A673 (cell line): ENCODE data around the gene RAPGEF5. TPM values are rescaled to one million over a fixed set of nuclear protein-coding genes. Genes with fewer than 3 reads are reported as not detected.

Source experiments
- BruUV-seq: library from RNA; stranded (reverse); fragments of 400-500 nt; replicated peaks from 2 replicates; lab custom pipeline; 2021; lab: Mats Ljungman, UMichigan
- CTCF ChIA-PET: fragments of 300-600 bp; sonication (Branson Sonifier 250); formaldehyde crosslinking; loops from one replicate; lab custom pipeline; 2022; ENCODE audit warnings: antibody characterized with exemption; lab: Charles Lee
- POLR2A ChIA-PET: fragments of 300-600 bp; sonication (Branson Sonifier 250); formaldehyde crosslinking; loops from one replicate; lab custom pipeline; 2022; ENCODE audit warnings: antibody characterized with exemption; ENCODE audit not compliant: low non-redundant PET; lab: Charles Lee
- DNase-seq: peaks from one replicate; pipeline ENCODE4 v3.0.0-alpha.2; 2015; ENCODE audit warnings: low spot score
- H3K27ac ChIP-seq: fragments of 200-600 bp; sonication (generic); 2 replicates; pipeline ENCODE4 v1.5.1; 2016; ENCODE audit warnings: mixed run types, low read depth, mild to moderate bottlenecking, mixed read lengths, antibody characterized with exemption, low read length; ENCODE audit not compliant: poor library complexity, severe bottlenecking
- H3K27me3 ChIP-seq: fragments of 200-600 bp; sonication (generic); replicated peaks from 2 replicates; pipeline ENCODE4 v1.6.1; 2017; ENCODE audit warnings: mixed run types, low read depth, mild to moderate bottlenecking, mixed read lengths, antibody characterized with exemption, low read length; ENCODE audit not compliant: insufficient read depth, poor library complexity
- H3K36me3 ChIP-seq: fragments of 200-600 bp; sonication (generic); 2 replicates; pipeline ENCODE4 v1.6.1; 2016; ENCODE audit warnings: mixed run types, mild to moderate bottlenecking, mixed read lengths, antibody characterized with exemption, low read length; ENCODE audit not compliant: insufficient read depth, poor library complexity, severe bottlenecking
- H3K4me1 ChIP-seq: fragments of 200-600 bp; sonication (generic); 2 replicates; pipeline ENCODE4 v1.6.1; 2017; ENCODE audit warnings: mixed run types, mild to moderate bottlenecking, mixed read lengths, antibody characterized with exemption, low read length; ENCODE audit not compliant: insufficient read depth, poor library complexity, severe bottlenecking
- H3K4me3 ChIP-seq: fragments of 200-600 bp; sonication (generic); 2 replicates; pipeline ENCODE4 v1.5.1; 2016; ENCODE audit warnings: low read depth, mixed run types, mild to moderate bottlenecking, mixed read lengths, low read length; ENCODE audit not compliant: poor library complexity, severe bottlenecking
- H3K9me3 ChIP-seq: fragments of 200-600 bp; sonication (generic); 2 replicates; pipeline ENCODE4 v1.6.1; 2016; ENCODE audit warnings: mixed run types, low read depth, mild to moderate bottlenecking, mixed read lengths, antibody characterized with exemption, low read length; ENCODE audit not compliant: poor library complexity, severe bottlenecking
- CTCF ChIP-seq: fragments of 300-800, 200-600 bp; sonication (generic); conservative IDR thresholded peaks from 2 replicates; pipeline ENCODE4 v1.5.1; 2017; ENCODE audit warnings: low read depth, mild to moderate bottlenecking, antibody characterized with exemption, low read length, moderate library complexity, mixed read lengths
- EZH2 ChIP-seq: fragments of 200-600 bp; sonication (generic); IDR thresholded peaks from 2 replicates; pipeline ENCODE4 v1.6.1; 2017; ENCODE audit warnings: borderline replicate concordance, low read depth, mild to moderate bottlenecking, mixed read lengths, antibody characterized with exemption, low read length; ENCODE audit not compliant: poor library complexity, severe bottlenecking
- intact Hi-C: fragments of 100-400 bp; cut with micrococcal nuclease; formaldehyde crosslinking; loops from one replicate; pipeline ENCODE4 v1.10.0; 2022; ENCODE audit not compliant: unreplicated experiment
- total RNA-seq: library from RNA; stranded (reverse); gene quantifications from 2 replicates; pipeline ENCODE4 v1.2.3, GENCODE V29; 2021

The RAPGEF5 gene
- total RNA-seq, 1 experiment from 2014 or later, result 10.7 TPM

DNA sequence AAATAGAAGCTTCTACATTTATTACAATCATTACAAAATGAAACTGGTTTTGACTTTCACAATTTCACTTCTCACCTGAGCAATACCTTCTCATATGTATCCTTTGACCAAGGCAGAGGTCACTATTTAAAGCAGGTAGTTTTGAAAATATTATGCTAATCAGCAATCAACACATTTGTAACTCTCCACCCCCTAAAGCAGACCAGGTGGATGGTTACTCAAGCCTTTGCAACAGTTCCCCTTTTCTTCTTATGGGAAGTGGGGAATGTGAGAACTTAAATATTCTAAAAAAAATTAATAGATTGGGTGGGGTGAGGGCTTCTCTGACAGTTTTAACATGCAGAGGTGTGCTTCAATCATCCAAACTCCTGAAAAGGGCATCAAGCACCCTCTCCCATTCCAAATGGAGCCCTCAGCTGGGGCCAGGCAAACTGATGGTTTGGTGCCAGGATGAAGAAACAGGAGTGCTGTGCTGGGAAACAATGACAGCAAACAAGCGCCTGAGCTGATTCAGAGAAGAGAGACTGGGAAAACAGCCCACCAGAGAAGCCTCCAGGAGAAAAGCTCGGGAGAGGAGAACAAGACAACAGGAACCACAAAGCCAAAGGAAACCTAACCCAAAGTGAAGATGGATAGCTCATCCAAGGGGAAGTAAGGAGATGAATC is 17.1 kb downstream of the RAPGEF5 start:
- no peaks in the 10 kb centered on the region for H3K9me3 ChIP-seq
- H3K4me1 ChIP-seq, result no peaks in the 10 kb centered on the region
- H3K27ac ChIP-seq, result no peak overlapping the region
- H3K36me3 ChIP-seq, result no peaks in the 10 kb centered on the region
- DNase-seq, result no peak
- no peak overlapping the region for H3K4me3 ChIP-seq
- BruUV-seq, result no TSS peak
- ChIA-PET CTCF (no interaction called here), POLR2A (no interaction called here)
- TF ChIP-seq CTCF (no peak), EZH2 (no peak)
- H3K27me3 ChIP-seq, result no peaks in the 10 kb centered on the region
- intact Hi-C loops, result no loop called here

GRCh38 chr7:22338877-22339276 is 18.1 kb downstream of the RAPGEF5 start:
- ChIA-PET POLR2A (no interaction called here), CTCF (no interaction called here)
- DNase-seq, result no peak
- Histone ChIP-seq H3K27ac (no peak overlapping the region), H3K4me1 (no peaks in the 10 kb centered on the region), H3K27me3 (no peaks in the 10 kb centered on the region), H3K4me3 (no peak overlapping the region), H3K36me3 (no peaks in the 10 kb centered on the region), H3K9me3 (no peaks in the 10 kb centered on the region)
- no TSS peak for BruUV-seq
- no peak for TF ChIP-seq EZH2
- TF ChIP-seq CTCF, result no peak
- intact Hi-C loops, result no loop called here

DNA sequence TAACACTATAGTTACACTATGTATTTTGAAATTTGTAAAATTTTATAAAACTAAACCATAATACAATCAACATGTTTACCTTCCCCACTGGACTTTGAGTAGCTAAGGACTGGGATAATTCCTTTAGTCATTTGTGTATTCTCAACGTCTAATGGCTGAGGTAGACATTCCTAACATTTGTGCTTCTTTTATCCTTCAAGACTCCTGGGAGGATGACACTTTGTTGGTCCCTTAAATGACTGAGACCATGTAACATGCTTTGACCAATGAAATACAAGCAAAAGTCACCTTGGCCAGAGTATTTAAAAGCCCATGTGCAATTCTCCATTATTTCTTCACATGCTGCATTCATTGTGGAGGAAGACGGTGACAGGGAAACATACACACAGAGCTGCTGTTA is 18.5 kb downstream of the RAPGEF5 start:
- intact Hi-C loops, result no loop called here
- Histone ChIP-seq H3K36me3 (no peaks in the 10 kb centered on the region), H3K4me3 (no peak overlapping the region), H3K27me3 (no peaks in the 10 kb centered on the region), H3K27ac (no peak overlapping the region), H3K9me3 (no peaks in the 10 kb centered on the region), H3K4me1 (no peaks in the 10 kb centered on the region)
- DNase-seq, result no peak
- BruUV-seq, result no TSS peak
- TF ChIP-seq EZH2, result no peak
- TF ChIP-seq CTCF, result no peak
- CTCF ChIA-PET, result no interaction called here
- POLR2A ChIA-PET, result no interaction called here
